Spleen (tissue), 11 donors: ENCODE results near the gene PAK4. TPM values are rescaled to one million over a fixed set of nuclear protein-coding genes. Genes with fewer than 3 reads are reported as not detected.

ENCODE experiments used
- DNase-seq: peaks from one replicate; pipeline ENCODE4 v3.0.0-alpha.2; 2020
- H3K27ac ChIP-seq, 8 donors: fragments of 200-600 bp; sonication (generic) in 7 of 8; 1 replicate in 4 of 8; 2 replicates in 4 of 8; pipeline versions ENCODE4 v1.5.0 to v1.8.0; 2016 to 2021; ENCODE audit warnings: inconsistent platforms in 4 of 8, mild to moderate bottlenecking in 4 of 8, moderate library complexity in 1 of 8
- H3K27me3 ChIP-seq, 7 donors: fragments of 200-600 bp; sonication (generic) in 6 of 7; replicated peaks in 1 of 7; 1 replicate in 4 of 7; 2 replicates in 3 of 7; pipeline versions ENCODE4 v1.5.0 to v1.8.0; 2016 to 2021; ENCODE audit warnings: inconsistent platforms in 3 of 7, mild to moderate bottlenecking in 1 of 7
- H3K36me3 ChIP-seq, 6 donors: fragments of 200-600 bp; sonication (generic) in 5 of 6; 1 replicate in 4 of 6; 2 replicates in 2 of 6; pipeline versions ENCODE4 v1.5.0 to v1.8.0; 2016 to 2021; ENCODE audit warnings: inconsistent platforms in 2 of 6
- H3K4me1 ChIP-seq, 6 donors: fragments of 200-600 bp; sonication (generic) in 5 of 6; 1 replicate in 3 of 6; 2 replicates in 3 of 6; pipeline versions ENCODE4 v1.5.0 to v1.8.0; 2016 to 2021; ENCODE audit warnings: inconsistent platforms in 3 of 6
- H3K4me3 ChIP-seq, 8 donors: fragments of 200-600 bp; sonication (generic) in 7 of 8; 1 replicate in 4 of 8; 2 replicates in 4 of 8; pipeline versions ENCODE4 v1.5.0 to v1.8.0; 2016 to 2021; ENCODE audit warnings: inconsistent platforms in 4 of 8, mild to moderate bottlenecking in 4 of 8, moderate library complexity in 2 of 8
- H3K9me3 ChIP-seq, 8 donors: fragments of 200-600 bp; sonication (generic) in 7 of 8; 1 replicate in 4 of 8; 2 replicates in 4 of 8; pipeline versions ENCODE4 v1.5.0 to v1.8.0; 2016 to 2021; ENCODE audit warnings: inconsistent platforms in 4 of 8
- CTCF ChIP-seq, 11 experiments: fragments of 200-600 bp in 7 of 11; fragments of 450-650 bp in 4 of 11; sonication (generic) in 4 of 11; IDR thresholded peaks in 8 of 11; conservative IDR thresholded peaks in 3 of 11; 1 replicate in 7 of 11; 2 replicates in 4 of 11; pipeline versions ENCODE4 v1.4.0 to v1.8.0; 2016 to 2021; ENCODE audit warnings: antibody characterized with exemption in 11 of 11, inconsistent platforms in 4 of 11, mild to moderate bottlenecking in 1 of 11
- POLR2A ChIP-seq, 3 donors: fragments of 450-650 bp; IDR thresholded peaks; one replicate each; pipeline ENCODE4 v1.5.1; 2017; ENCODE audit warnings: antibody characterized with exemption in 3 of 3, mild to moderate bottlenecking in 1 of 3
- POLR2AphosphoS5 ChIP-seq, 3 donors: sonication (generic); formaldehyde crosslinking; IDR thresholded peaks; one replicate each; pipeline ENCODE4 v1.5.1; 2017; ENCODE audit warnings: antibody characterized with exemption in 3 of 3
- WGBS, 5 donors: extraction: QIAGEN DNeasy Blood & Tissue Kit in 3 of 5; methylation state at CpG; one replicate each; pipeline versions ENCODE4 v1.1.5 to v1.1.7; 2013 to 2018; 5-methylcytosine and 5-hydroxymethylcytosine counted together
- intact Hi-C: fragments of 100-400 bp; cut with DNase I; formaldehyde crosslinking; loops from one replicate; pipeline ENCODE4 v1.15.0; 2023; ENCODE audit warnings: low total_unique reads
- polyA plus RNA-seq, 3 donors: library from polyadenylated mRNA; stranded (reverse); fragments of 200-250 nt; gene quantifications; one replicate each; pipeline ENCODE4 v1.2.1, GENCODE V29; 2013
- total RNA-seq, 7 donors: library from RNA; depleted of rRNA in 3 of 7; stranded (reverse); fragments of >200 nt in 3 of 7; fragmentation: NEBNext Ultra II Directional in 4 of 7; extraction: Animal tissue kit (Norgen Biotek cat#: 25700) in 4 of 7; gene quantifications; one replicate each; pipeline versions ENCODE4 v1.1.0 to v1.2.1, GENCODE V29; 2016 to 2021
- donor health status: healthy with polysubstance abuse.
- donor health status: DM: no; HTN: no; CAD: no; lungs with moderate emphysema.
- donor health status: DM: no; HTN: no; CAD: no.
- donor health status: Bipolar disorder and iron deficiency.
- donor health status: healthy.
- donor health status: DM: no; HTN: no; CAD: no.
- donor health status: DM: yes; HTN: yes; CAD: no.

PAK4 gene
- total and polyA plus RNA-seq, 10 donors, result 5.2 to 27.8 (median 14.7) TPM

- H3K4me1 ChIP-seq, result peaks cover 5 to 79% (median 39%) of the 10 kb centered on the region in 6 donors
- no peak overlapping the region for H3K4me3 ChIP-seq
- no peak for TF ChIP-seq POLR2AphosphoS5 (IDR thresholded peaks at IDR 0.05)
- no peak for TF ChIP-seq POLR2A (IDR thresholded peaks at IDR 0.05)
- no peak for TF ChIP-seq CTCF (IDR thresholded peaks at IDR 0.05 in 8 of 11, conservative IDR thresholded peaks at IDR 0.05 in 3 of 11)
- intact Hi-C loops, result no loop called here
- DNase-seq, result no peak
- H3K9me3 ChIP-seq, result no peaks in the 10 kb centered on the region
- peaks cover 0 to 21% (median 0%) of the 10 kb centered on the region in 6 donors for H3K36me3 ChIP-seq
- no peaks in the 10 kb centered on the region for H3K27me3 ChIP-seq
- no peak overlapping the region for H3K27ac ChIP-seq
- 52 to 90% (median 77%) methylated on average over 9 to 24 of the region's 24 CpGs for WGBS, 5 donors
These were observed 31.0 kb downstream of the PAK4 start for GRCh38 chr19:39156326-39157230.

- Histone ChIP-seq H3K27me3 (no peaks in the 10 kb centered on the region), H3K4me1 (peaks cover 5 to 85% (median 41%) of the 10 kb centered on the region in 6 donors), H3K4me3 (no peak overlapping the region), H3K9me3 (no peaks in the 10 kb centered on the region), H3K36me3 (peaks cover 0 to 21% (median 0%) of the 10 kb centered on the region in 6 donors), H3K27ac (no peak overlapping the region)
- no peak for DNase-seq
- 84 to 89% (median 88%) methylated on average over 23 of the region's 23 CpGs for WGBS, 5 donors
- intact Hi-C loops, result no loop called here
- TF ChIP-seq POLR2A (IDR thresholded peaks at IDR 0.05) (no peak), POLR2AphosphoS5 (IDR thresholded peaks at IDR 0.05) (no peak), CTCF (IDR thresholded peaks at IDR 0.05 in 8 of 11, conservative IDR thresholded peaks at IDR 0.05 in 3 of 11) (no peak)
These were observed 31.9 kb downstream of the PAK4 start for GRCh38 chr19:39157275-39157996.

- no peak for DNase-seq
- WGBS, 5 donors, result 91 to 97% (median 94%) methylated on average over 15 of the region's 15 CpGs
- Histone ChIP-seq H3K4me3 (no peak overlapping the region), H3K27me3 (no peaks in the 10 kb centered on the region), H3K9me3 (no peaks in the 10 kb centered on the region), H3K4me1 (peaks cover 5 to 91% (median 41%) of the 10 kb centered on the region in 6 donors), H3K36me3 (peaks cover 0 to 21% (median 0%) of the 10 kb centered on the region in 6 donors), H3K27ac (no peak overlapping the region)
- intact Hi-C loops, result no loop called here
- TF ChIP-seq CTCF (IDR thresholded peaks at IDR 0.05 in 8 of 11, conservative IDR thresholded peaks at IDR 0.05 in 3 of 11) (no peak), POLR2AphosphoS5 (IDR thresholded peaks at IDR 0.05) (no peak), POLR2A (IDR thresholded peaks at IDR 0.05) (no peak)
These were observed 32.4 kb downstream of the PAK4 start for GRCh38 chr19:39157997-39158389.
